Aorta (tissue), 5 donors: Measurements from ENCODE around the gene MORC1. TPM values are rescaled to one million over a fixed set of nuclear protein-coding genes. Genes with fewer than 3 reads are reported as not detected.

Source experiments
- ATAC-seq: fragments of 200-7000 bp; cut with Tn5 transposase; one replicate; pipeline ENCODE4 v1.9.1; 2022; ENCODE audit warnings: moderate library complexity; ENCODE audit not compliant: low FRiP score
- DNase-seq, 2 donors: peaks; one replicate each; pipeline ENCODE4 v3.0.0-alpha.2; 2020
- H3K27ac ChIP-seq, 2 donors: one replicate each; pipeline ENCODE4 v1.5.1; 2013; ENCODE audit warnings: low read length in 2 of 2, mild to moderate bottlenecking in 2 of 2, moderate library complexity in 2 of 2, control low read depth in 1 of 2, inconsistent platforms in 1 of 2, low read depth in 1 of 2
- H3K27me3 ChIP-seq, 2 donors: one replicate each; pipeline ENCODE4 v1.6.1; 2013; ENCODE audit warnings: control low read depth in 1 of 2, low read length in 1 of 2, mild to moderate bottlenecking in 1 of 2, moderate library complexity in 1 of 2; ENCODE audit not compliant: insufficient read depth in 2 of 2, control insufficient read depth in 1 of 2
- H3K36me3 ChIP-seq, 2 donors: one replicate each; pipeline ENCODE4 v1.6.1; 2013; ENCODE audit warnings: control low read depth in 1 of 2, low read length in 1 of 2, mild to moderate bottlenecking in 1 of 2; ENCODE audit not compliant: insufficient read depth in 2 of 2, control insufficient read depth in 1 of 2
- H3K4me1 ChIP-seq, 2 donors: one replicate each; pipeline ENCODE4 v1.6.1; 2013; ENCODE audit warnings: low read length in 2 of 2, control low read depth in 1 of 2, mild to moderate bottlenecking in 1 of 2, moderate library complexity in 1 of 2; ENCODE audit not compliant: insufficient read depth in 2 of 2, control insufficient read depth in 1 of 2
- H3K4me3 ChIP-seq, 2 donors: one replicate each; pipeline ENCODE4 v1.5.1; 2013; ENCODE audit warnings: low read length in 2 of 2, control low read depth in 1 of 2, mild to moderate bottlenecking in 1 of 2
- H3K9me3 ChIP-seq: one replicate; pipeline ENCODE4 v1.6.1; 2013; ENCODE audit warnings: mild to moderate bottlenecking, low read length; ENCODE audit not compliant: control insufficient read depth
- WGBS, 2 donors: extraction: QIAGEN DNeasy Blood & Tissue Kit; methylation state at CpG; one replicate each; pipeline ENCODE4 v1.1.7; 2013; 5-methylcytosine and 5-hydroxymethylcytosine counted together
- intact Hi-C, 2 donors: fragments of 100-400 bp; cut with DNase I; formaldehyde crosslinking; loops; one replicate each; pipeline versions ENCODE4 v1.14.2 to v1.15.0; 2022
- polyA plus RNA-seq, 2 donors: library from polyadenylated mRNA; stranded (reverse); fragments of 200-250 nt; gene quantifications; one replicate each; pipeline ENCODE4 v1.2.3, GENCODE V29; 2013
- total RNA-seq, 2 donors: library from RNA; stranded (reverse); fragmentation: NEBNext Ultra II Directional; extraction: Animal tissue kit (Norgen Biotek cat#: 25700); gene quantifications; one replicate each; pipeline ENCODE4 v1.2.1, GENCODE V29; 2021
- donor health status: healthy with polysubstance abuse.
- donor health status: Bipolar disorder and iron deficiency.
- donor health status: DM: no; HTN: no; CAD: no.
- donor health status: DM: no; HTN: no; CAD: no.
- donor health status: DM: yes; HTN: yes; CAD: no.

The MORC1 gene
- total and polyA plus RNA-seq, 4 donors, result not detected

DNA sequence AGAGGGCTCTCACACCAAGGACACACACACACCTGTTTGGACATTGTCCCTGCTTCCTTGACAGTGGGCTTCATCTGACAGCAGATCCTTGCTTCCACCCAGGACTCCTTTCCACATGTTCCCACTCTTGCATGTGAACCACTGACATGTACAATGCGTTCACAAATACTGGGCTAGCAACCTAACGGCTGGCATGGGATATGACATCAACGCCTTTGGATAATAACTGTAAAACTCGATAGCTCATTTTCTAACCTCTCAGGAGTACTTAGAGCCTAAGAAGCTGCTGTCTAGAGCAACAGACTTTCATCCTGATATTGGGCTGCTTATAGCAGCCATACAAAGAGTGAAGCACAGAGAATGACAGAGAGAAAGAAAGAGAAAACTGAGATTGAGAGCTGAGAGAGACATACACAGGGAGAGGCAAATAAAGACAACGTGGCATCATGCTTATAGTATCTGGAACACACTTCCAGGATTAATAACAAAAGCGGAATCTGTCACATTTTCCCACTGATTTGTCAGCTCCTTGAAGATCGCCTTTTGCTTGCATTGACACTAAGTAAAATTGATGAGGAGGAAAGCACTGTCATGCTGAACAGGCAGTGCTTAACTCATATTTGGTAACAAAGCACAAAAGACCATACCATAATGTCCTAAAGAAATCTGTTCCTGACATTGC lies 166.0 kb downstream of the MORC1 start:
- intact Hi-C loops, result no loop called here
- 69 to 75% methylated on average over 7 of the region's 7 CpGs for WGBS, 2 donors

DNA sequence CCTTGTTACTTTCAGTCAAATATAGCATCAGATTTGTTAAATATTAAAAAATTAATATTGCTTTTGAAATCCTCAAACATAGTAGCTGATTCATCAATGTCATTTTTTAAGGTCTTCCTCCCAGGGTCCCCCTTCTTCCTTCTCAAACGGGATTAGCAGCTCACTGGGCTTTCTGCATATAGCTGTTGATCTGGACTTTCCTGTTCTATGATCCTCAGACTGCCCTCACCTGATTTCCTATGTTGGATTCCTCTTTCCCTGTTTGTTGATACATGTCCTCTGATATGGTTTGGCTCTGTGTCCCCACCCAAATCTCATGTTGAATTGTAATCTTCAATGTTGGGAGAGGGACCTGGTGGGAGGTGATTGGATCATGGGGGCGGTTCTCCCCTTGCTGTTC lies 170.1 kb downstream of the MORC1 start:
- H3K36me3 ChIP-seq, result no peaks in the 10 kb centered on the region

More for the DNA sequence above, 166.0 kb downstream of the MORC1 start:
- H3K27ac ChIP-seq, result no peak overlapping the region
- no peaks in the 10 kb centered on the region for H3K27me3 ChIP-seq
- H3K36me3 ChIP-seq, result no peaks in the 10 kb centered on the region
- H3K4me3 ChIP-seq, result no peak overlapping the region
- H3K9me3 ChIP-seq, result no peaks in the 10 kb centered on the region
- no peaks in the 10 kb centered on the region for H3K4me1 ChIP-seq
- DNase-seq, result no peak
- no peak for ATAC-seq

DNA sequence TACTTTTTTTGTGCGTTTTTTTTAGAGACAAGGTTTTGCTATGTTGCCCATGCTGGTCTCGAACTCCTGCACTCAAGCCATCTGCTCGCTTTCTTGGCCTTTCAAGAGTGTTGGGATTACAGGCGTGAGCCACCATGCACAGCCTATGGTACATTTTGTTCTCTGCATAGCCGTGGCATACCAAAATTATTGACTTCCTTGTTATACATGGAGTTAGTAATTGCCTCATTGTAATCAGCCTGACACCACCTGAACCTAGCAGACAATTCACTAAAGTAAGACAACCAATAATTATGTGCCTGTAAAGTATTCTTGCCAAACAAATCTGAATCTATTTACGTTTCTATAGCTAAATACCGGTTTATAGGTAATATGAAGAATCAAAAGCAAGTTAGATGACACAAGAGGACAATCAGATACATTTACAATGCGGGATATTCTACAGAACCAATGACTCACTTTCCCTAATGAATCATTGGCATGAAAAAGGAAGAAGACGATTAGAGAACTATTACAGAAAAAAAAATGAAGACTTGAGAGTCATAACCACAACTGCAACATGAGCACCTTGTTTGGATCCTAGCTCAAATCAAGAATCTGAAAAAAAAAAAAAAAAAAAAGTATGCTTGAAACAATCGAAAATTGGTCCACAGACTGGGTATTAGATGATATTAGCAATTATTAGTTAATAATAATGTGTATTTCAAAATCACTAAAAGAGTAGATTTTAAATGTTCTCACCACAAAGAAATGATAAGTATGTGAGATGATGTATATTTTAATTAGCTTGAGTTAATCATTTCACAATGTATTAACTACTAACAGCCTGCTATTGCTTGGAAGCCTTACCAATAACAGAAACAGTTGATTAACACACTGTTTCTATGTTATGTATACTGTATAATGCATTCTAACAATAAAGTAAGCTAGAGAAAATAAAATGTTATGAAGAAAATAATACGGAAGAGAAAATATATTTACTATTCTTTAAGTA lies 171.3 kb downstream of the MORC1 start:
- H3K27me3 ChIP-seq, result no peaks in the 10 kb centered on the region
- H3K36me3 ChIP-seq, result no peaks in the 10 kb centered on the region
- H3K4me1 ChIP-seq, result no peaks in the 10 kb centered on the region
- ATAC-seq, result no peak
- no peak overlapping the region for H3K27ac ChIP-seq
- peaks cover 2% of the 10 kb centered on the region for H3K9me3 ChIP-seq
- no peak overlapping the region for H3K4me3 ChIP-seq
- intact Hi-C loops, result no loop called here
- DNase-seq, result no peak
- 84 to 87% methylated on average over 11 of the region's 11 CpGs for WGBS, 2 donors

More for the DNA sequence above, 170.1 kb downstream of the MORC1 start:
- Histone ChIP-seq H3K27ac (no peak overlapping the region), H3K27me3 (no peaks in the 10 kb centered on the region), H3K9me3 (peaks cover 2% of the 10 kb centered on the region), H3K4me3 (no peak overlapping the region), H3K4me1 (no peaks in the 10 kb centered on the region)
- intact Hi-C loops, result no loop called here
- no peak for ATAC-seq
- 66 to 70% methylated on average over 2 of the region's 2 CpGs for WGBS, 2 donors
- no peak for DNase-seq

DNA sequence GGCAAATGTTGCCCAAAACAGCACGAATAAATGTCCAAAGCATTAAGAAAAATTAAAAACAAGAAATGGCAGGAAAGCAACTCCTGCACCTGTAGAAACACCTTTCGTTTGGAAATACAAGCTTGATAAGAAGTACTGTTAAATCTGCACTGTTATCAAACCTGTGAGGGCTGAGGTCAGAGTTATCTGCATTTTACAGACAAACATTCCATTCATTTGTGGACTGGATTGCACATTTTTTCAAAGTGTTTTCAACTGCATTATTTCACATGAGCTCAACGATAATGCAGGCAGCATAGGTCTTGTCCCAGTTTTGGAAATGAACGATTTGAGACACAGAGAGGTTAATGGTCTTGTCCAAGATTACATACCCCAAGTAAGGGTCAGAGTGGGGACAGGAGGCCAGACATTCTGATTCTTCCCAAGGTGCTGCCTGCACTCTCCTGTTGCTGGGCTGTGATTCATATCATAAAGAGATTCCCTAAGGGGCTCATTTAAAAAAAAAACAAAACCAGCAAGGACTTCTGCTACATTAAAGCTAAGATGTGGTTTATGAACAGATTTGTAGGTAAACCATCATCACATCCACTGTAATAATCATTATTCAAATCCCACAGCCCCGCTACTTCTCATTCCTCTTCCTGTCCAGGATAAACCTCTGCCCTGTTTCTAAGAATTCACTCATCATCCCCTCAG lies 177.2 kb downstream of the MORC1 start:
- H3K27me3 ChIP-seq, result no peaks in the 10 kb centered on the region
- intact Hi-C loops, result no loop called here
- H3K4me1 ChIP-seq, result no peaks in the 10 kb centered on the region
- no peak overlapping the region for H3K27ac ChIP-seq
- no peak overlapping the region for H3K4me3 ChIP-seq
- WGBS, 2 donors, result 28 to 40% methylated on average over 5 of the region's 5 CpGs
- no peaks in the 10 kb centered on the region for H3K36me3 ChIP-seq
- ATAC-seq (no peak), DNase-seq (no peak)
- peaks cover 2% of the 10 kb centered on the region for H3K9me3 ChIP-seq

DNA sequence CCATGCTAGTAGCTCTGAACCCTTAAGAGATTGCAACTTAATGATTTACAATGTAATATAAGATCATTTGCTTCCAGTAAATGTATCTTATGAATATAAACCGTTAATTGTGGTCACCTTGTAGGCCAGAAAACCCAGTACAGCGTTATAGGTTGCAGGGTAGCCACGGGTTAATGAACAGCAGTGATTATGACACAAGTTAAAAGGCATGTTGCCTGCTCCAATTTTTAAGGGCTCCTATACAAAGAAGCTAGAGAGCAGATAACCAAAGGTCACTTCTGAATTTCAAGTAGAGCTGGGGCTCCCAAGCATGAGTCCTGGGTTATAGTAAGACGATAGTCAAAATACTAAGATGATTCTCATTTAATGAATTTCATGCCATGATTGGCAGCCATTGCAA lies 177.8 kb downstream of the MORC1 start:
- ATAC-seq (no peak), DNase-seq (no peak)
- Histone ChIP-seq H3K4me1 (no peaks in the 10 kb centered on the region), H3K27me3 (no peaks in the 10 kb centered on the region), H3K9me3 (peaks cover under 1% of the 10 kb centered on the region), H3K36me3 (no peaks in the 10 kb centered on the region), H3K27ac (no peak overlapping the region), H3K4me3 (no peak overlapping the region)
- intact Hi-C loops, result no loop called here
- WGBS, 2 donors, result 64 to 78% methylated on average over 4 of the region's 4 CpGs

DNA sequence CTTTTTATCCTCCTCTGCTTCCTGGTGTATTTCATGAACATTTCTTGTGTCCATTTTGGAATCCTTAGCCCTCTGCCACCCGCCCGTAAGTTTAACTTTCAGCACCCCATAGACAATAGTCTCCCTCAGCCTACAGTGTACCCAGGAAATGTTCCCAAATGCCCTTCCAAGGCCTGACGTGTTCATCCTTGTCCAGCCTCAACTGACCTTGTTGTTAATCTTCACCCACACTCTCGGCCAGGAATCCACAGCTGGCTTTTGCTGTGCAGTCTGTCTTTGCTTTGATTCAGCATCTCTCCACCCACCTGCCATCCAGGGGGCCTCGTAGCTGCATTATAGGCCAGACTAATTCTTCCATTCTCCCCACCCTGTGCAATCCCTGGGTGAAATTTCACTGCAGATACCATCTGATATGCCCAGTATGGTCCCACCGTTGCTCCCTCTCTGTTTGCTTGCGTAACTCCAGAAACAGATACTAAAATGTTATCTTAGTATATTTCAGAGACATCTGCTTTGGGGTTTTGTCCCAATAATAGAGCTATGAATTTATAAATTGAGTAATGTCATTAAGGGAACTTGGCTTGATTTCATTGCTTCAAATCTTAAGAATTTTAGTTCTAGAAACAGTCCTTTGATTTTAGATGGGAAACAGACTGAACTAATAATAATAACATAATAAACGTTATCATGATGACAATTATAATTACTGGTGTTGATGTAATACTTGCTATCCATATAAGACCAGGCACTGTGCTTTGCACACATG lies 180.8 kb downstream of the MORC1 start:
- H3K36me3 ChIP-seq, result no peaks in the 10 kb centered on the region
- 75 to 82% methylated on average over 8 of the region's 8 CpGs for WGBS, 2 donors
- DNase-seq (no peak), ATAC-seq (no peak)
- H3K9me3 ChIP-seq, result no peaks in the 10 kb centered on the region
- H3K27ac ChIP-seq, result no peak overlapping the region
- no peaks in the 10 kb centered on the region for H3K4me1 ChIP-seq
- no peak overlapping the region for H3K4me3 ChIP-seq
- intact Hi-C loops, result no loop called here
- H3K27me3 ChIP-seq, result no peaks in the 10 kb centered on the region

DNA sequence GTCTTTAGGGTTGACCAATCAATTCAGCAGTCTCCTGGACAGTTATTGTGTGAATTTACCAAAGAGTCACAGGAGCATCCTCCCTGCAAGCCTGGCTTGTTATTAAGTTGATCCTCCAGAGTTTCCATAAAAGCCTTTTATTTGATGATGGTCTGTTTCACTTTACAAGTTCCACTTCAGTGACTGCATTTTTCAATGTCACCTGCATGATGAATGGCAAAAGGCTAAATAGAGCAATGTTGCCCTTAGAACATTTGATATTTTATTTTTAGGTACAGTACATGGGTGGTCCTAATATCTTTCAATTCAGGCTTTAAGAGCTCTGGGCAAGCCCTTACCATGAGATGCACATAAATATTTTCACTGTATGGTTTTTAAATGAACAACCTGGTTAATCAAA lies 186.9 kb downstream of the MORC1 start:
- DNase-seq, result no peak
- Histone ChIP-seq H3K4me3 (no peak overlapping the region), H3K4me1 (no peaks in the 10 kb centered on the region), H3K9me3 (peaks cover 2% of the 10 kb centered on the region), H3K27me3 (no peaks in the 10 kb centered on the region), H3K36me3 (no peaks in the 10 kb centered on the region), H3K27ac (no peak overlapping the region)
- intact Hi-C loops, result no loop called here
- ATAC-seq, result no peak

DNA sequence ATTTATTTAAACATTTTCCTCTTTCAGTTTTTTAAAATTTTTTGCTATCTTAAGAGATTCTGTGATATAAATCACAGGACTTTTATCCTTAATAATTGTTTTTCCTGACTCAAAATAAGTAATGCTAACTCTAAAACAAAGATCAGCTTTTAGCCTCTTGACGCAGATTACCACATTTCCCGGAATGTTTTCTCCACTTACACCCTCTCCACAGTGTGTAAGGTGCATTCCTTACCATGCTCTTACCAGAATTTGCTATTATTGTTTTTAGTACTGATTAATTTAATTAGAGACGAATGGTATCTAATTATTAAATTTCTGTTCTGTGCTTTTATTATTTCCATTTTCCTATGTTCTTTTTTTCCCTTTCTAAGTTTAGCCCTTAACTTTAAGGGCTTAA lies 199.1 kb downstream of the MORC1 start:
- ATAC-seq, result no peak
- H3K4me3 ChIP-seq, result no peak overlapping the region
- DNase-seq, result no peak
- H3K9me3 ChIP-seq, result no peaks in the 10 kb centered on the region
- H3K27me3 ChIP-seq, result no peaks in the 10 kb centered on the region
- 81 to 84% methylated on average over 3 of the region's 3 CpGs for WGBS, 2 donors
- H3K27ac ChIP-seq, result no peak overlapping the region
- no peaks in the 10 kb centered on the region for H3K36me3 ChIP-seq
- intact Hi-C loops, result loop anchor here (5.0 to 10.0 kb wide), 2 partner anchors 254 to 257 kb away; no protein-coding TSS in a partner anchor
- H3K4me1 ChIP-seq, result peaks cover 0 to 2% of the 10 kb centered on the region in 2 donors
